ENCODE measurements around the gene NRIP3.

DNA sequence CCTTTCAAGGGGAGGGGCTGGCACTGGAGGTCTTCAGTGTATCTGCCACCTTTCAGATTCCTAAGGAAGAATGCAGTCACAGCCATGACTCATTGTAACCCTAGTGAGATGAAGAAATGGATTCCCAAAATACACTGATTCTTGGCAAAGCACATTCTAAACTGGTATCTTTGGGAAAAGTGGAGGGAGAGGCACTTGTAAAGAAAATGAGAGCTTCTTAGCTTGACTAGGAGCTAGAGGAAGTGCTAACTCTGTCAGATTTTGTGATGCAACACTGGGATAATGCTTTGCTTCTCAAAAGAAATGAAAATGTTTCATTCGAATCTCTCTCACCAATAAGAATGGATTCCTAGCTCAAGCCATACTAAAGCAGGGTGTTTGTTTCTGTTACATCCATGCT, 14.3 kb downstream of the NRIP3 start:
- TF ChIP-seq, protein P1, sequence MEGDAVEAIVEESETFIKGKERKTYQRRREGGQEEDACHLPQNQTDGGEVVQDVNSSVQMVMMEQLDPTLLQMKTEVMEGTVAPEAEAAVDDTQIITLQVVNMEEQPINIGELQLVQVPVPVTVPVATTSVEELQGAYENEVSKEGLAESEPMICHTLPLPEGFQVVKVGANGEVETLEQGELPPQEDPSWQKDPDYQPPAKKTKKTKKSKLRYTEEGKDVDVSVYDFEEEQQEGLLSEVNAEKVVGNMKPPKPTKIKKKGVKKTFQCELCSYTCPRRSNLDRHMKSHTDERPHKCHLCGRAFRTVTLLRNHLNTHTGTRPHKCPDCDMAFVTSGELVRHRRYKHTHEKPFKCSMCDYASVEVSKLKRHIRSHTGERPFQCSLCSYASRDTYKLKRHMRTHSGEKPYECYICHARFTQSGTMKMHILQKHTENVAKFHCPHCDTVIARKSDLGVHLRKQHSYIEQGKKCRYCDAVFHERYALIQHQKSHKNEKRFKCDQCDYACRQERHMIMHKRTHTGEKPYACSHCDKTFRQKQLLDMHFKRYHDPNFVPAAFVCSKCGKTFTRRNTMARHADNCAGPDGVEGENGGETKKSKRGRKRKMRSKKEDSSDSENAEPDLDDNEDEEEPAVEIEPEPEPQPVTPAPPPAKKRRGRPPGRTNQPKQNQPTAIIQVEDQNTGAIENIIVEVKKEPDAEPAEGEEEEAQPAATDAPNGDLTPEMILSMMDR (IDR thresholded peaks at IDR 0.05), result no peak
- TF ChIP-seq POLR2A (IDR thresholded peaks at IDR 0.05), result no peak

Data from heart left ventricle (tissue), 13 donors.